K562 (cell line): Measurements from ENCODE around the gene VDAC2. TPM values are rescaled to one million over a fixed set of nuclear protein-coding genes. Genes with fewer than 3 reads are reported as not detected.

Source experiments
- CCNT2 ChIP-seq: IDR thresholded peaks from 2 replicates; pipeline ENCODE4 v1.6.1; 2011; ENCODE audit warnings: borderline replicate concordance, low read depth, mild to moderate bottlenecking, moderate library complexity, mixed read lengths, low read length; ENCODE audit not compliant: insufficient read length; ENCODE audit errors: extremely low read depth
- DACH1 ChIP-seq: fragments of 450-650 bp; IDR thresholded peaks from 2 replicates; pipeline ENCODE4 v1.6.1; 2018; ENCODE audit not compliant: partially characterized antibody
- FOXM1 ChIP-seq, 2 experiments: fragments of 450-650 bp in 1 of 2; sonication (generic) in 1 of 2; formaldehyde crosslinking in 1 of 2; IDR thresholded peaks; 2 replicates each; pipeline versions ENCODE4 v1.6.1 to v1.9.0; 2017 to 2022; ENCODE audit warnings: low read depth in 2 of 2, mild to moderate bottlenecking in 2 of 2, missing genetic modification reagents in 1 of 2, moderate library complexity in 1 of 2
- HBP1 ChIP-seq: fragments of 450-650 bp; formaldehyde crosslinking; IDR thresholded peaks from 2 replicates; pipeline ENCODE4 v1.4.0; 2022; ENCODE audit warnings: missing genetic modification characterization
- KDM5B ChIP-seq: fragments of 200-600 bp; sonication (generic); IDR thresholded peaks from 2 replicates; pipeline ENCODE4 v1.6.1; 2012; ENCODE audit warnings: low read depth, mild to moderate bottlenecking, moderate library complexity, low read length, control low read depth, inconsistent platforms; ENCODE audit not compliant: insufficient replicate concordance
- MGA ChIP-seq: fragments of 450-650 bp; IDR thresholded peaks from 2 replicates; pipeline ENCODE4 v1.6.1; 2016; ENCODE audit warnings: mild to moderate bottlenecking, moderate library complexity
- NCOA6 ChIP-seq: fragments of 450-650 bp; IDR thresholded peaks from 2 replicates; pipeline ENCODE4 v1.6.1; 2017; ENCODE audit warnings: mild to moderate bottlenecking
- ZNF146 ChIP-seq: IDR thresholded peaks from one replicate; pipeline ENCODE4 v1.6.1; 2018; ENCODE audit warnings: missing compliant biosample characterization; ENCODE audit not compliant: unreplicated experiment
- polyA plus RNA-seq, 8 experiments: library from polyadenylated mRNA; depleted of rRNA in 4 of 8; stranded (reverse) in 5 of 8; unstranded in 3 of 8; fragments of >200 nt; fragmentation: Nextera tagmentation in 2 of 8; fragmentation: Illumina TruSeq in 1 of 8; extraction: Ambion mirVana in 2 of 8; extraction: Trizol in 1 of 8; gene quantifications; 2 replicates each; pipeline versions ENCODE4 v1.2.1 to v1.2.3, GENCODE V29; 2011 to 2014; ENCODE audit warnings: inconsistent platforms in 1 of 8, missing spikeins in 1 of 8
- total RNA-seq, 7 experiments: library from RNA; depleted of rRNA in 6 of 7; stranded (reverse); fragments of >200 nt in 6 of 7; fragmentation: Illumina TruSeq in 2 of 7; extraction: Trizol in 2 of 7; gene quantifications; 2 replicates each; pipeline versions ENCODE4 v1.2.1 to v1.2.3, GENCODE V29; 2011 to 2021; ENCODE audit warnings: low replicate concordance in 1 of 7
- TF ChIP-seq, protein P1 (sequence below): sonication (generic); formaldehyde crosslinking; IDR thresholded peaks from 2 replicates; pipeline ENCODE4 v1.8.1; 2022; ENCODE audit warnings: missing genetic modification reagents
- TF ChIP-seq, protein P2 (sequence below): IDR thresholded peaks from 3 replicates; pipeline ENCODE4 v1.6.1; 2011; ENCODE audit warnings: borderline replicate concordance, mild to moderate bottlenecking; ENCODE audit not compliant: insufficient read length, insufficient read depth

Gene VDAC2
- total and polyA plus RNA-seq, 9 of the 15 experiments (the other 6 are each of a cell fraction or from before 2014, with no cell fraction given), result 139 to 450 (median 250) TPM

- TF ChIP-seq FOXM1 (IDR thresholded peaks at IDR 0.05; ENCODE audit: low read depth) (peak; percentile 65; the same call in 1 of the 2 replicates), FOXM1 (CRISPR knock-in tag; IDR thresholded peaks at IDR 0.05; ENCODE audit: low read depth) (peak; percentile 29; the same call in 1 of the 2 replicates), ZNF146 (CRISPR knock-in tag) (no peak), DACH1 (peak; percentile 100), KDM5B (peak; percentile 86), NCOA6 (no peak; the same call in 1 of the 2 replicates), HBP1 (peak; percentile 96), CCNT2 (peak; percentile 96), MGA (no peak)
- TF ChIP-seq, protein P1, sequence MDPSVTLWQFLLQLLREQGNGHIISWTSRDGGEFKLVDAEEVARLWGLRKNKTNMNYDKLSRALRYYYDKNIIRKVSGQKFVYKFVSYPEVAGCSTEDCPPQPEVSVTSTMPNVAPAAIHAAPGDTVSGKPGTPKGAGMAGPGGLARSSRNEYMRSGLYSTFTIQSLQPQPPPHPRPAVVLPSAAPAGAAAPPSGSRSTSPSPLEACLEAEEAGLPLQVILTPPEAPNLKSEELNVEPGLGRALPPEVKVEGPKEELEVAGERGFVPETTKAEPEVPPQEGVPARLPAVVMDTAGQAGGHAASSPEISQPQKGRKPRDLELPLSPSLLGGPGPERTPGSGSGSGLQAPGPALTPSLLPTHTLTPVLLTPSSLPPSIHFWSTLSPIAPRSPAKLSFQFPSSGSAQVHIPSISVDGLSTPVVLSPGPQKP (CRISPR knock-in tag), result no peak
- TF ChIP-seq, protein P2, sequence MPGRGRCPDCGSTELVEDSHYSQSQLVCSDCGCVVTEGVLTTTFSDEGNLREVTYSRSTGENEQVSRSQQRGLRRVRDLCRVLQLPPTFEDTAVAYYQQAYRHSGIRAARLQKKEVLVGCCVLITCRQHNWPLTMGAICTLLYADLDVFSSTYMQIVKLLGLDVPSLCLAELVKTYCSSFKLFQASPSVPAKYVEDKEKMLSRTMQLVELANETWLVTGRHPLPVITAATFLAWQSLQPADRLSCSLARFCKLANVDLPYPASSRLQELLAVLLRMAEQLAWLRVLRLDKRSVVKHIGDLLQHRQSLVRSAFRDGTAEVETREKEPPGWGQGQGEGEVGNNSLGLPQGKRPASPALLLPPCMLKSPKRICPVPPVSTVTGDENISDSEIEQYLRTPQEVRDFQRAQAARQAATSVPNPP, result no peak
Observed at GRCh38 chr10:75210282-75211006, at the start of gene VDAC2 (continued).
